Measurements from ENCODE around the gene DUSP22.
A peak's percentile ranks its signal among the peaks of the same experiment; 100 is the strongest.

DNA sequence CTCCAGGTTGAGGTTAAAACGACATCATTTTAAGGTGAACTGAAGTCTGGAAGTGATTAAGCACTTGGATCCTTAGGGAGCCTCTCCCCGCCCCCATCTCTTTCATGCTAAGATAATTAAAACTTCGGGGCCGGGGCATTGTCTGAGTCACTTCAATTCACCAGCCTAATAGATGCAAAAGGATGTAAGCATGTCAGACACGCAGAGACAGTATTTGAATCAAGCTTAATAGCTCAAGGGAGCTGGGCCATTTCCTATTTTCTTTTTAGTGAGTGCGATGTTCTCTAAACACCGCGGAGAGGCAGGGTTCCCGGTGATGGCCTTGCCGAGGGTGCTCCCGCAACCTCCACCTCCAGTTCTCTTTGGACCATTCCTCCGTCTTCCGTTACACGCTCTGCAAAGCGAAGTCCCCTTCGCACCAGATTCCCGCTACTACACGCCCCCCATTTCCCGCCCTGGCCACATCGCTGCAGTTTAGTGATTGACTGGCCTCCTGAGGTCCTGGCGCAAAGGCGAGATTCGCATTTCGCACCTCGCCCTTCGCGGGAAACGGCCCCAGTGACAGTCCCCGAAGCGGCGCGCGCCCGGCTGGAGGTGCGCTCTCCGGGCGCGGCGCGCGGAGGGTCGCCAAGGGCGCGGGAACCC lies 98.7 kb downstream of the DUSP22 start:
- no peak for TF ChIP-seq CTCF (conservative IDR thresholded peaks at IDR 0.05; ENCODE audit: low read depth, low read length)
- TF ChIP-seq EZH2 (IDR thresholded peaks at IDR 0.05; ENCODE audit: borderline replicate concordance, low read depth, low read length, poor library complexity, severe bottlenecking), result peak; percentile 27
